GM21381 (cell line): ENCODE measurements around the gene GALNT18.
A peak's percentile ranks its signal among the peaks of the same experiment; 100 is the strongest.

ENCODE experiments used
- ATAC-seq: cut with Tn5 transposase; IDR thresholded peaks from one replicate; pipeline ENCODE4 v1.9.1; 2021; ENCODE audit warnings: mild to moderate bottlenecking, moderate library complexity; ENCODE audit not compliant: unreplicated experiment

Gene GALNT18

GRCh38 chr11:11621573-11622339 lies at the start of gene GALNT18:
GALNT18 (minus strand) TSS chr11:11622005.
- peak; percentile 98 for ATAC-seq

GRCh38 chr11:11670574-11670973 lies 48.8 kb upstream of the GALNT18 start:
- no peak for ATAC-seq

- no peak for ATAC-seq
Measured at GRCh38 chr11:11669233-11669846, 47.5 kb upstream of the GALNT18 start.

- no peak for ATAC-seq
Measured at GRCh38 chr11:11668781-11669180, 47.0 kb upstream of the GALNT18 start.

- ATAC-seq, result no peak
Measured at GRCh38 chr11:11668274-11668673, 46.5 kb upstream of the GALNT18 start.

GRCh38 chr11:11667056-11667455 lies 45.3 kb upstream of the GALNT18 start:
- no peak for ATAC-seq

- ATAC-seq, result no peak
Measured at GRCh38 chr11:11665407-11665806, 43.6 kb upstream of the GALNT18 start.

GRCh38 chr11:11663907-11664306 lies 42.1 kb upstream of the GALNT18 start:
- ATAC-seq, result no peak

- ATAC-seq, result no peak
Measured at GRCh38 chr11:11662578-11662977, 40.8 kb upstream of the GALNT18 start.

- no peak for ATAC-seq
Measured at GRCh38 chr11:11661326-11662040, 39.7 kb upstream of the GALNT18 start.

- no peak for ATAC-seq
Measured at GRCh38 chr11:11660363-11660740, 38.5 kb upstream of the GALNT18 start.

- no peak for ATAC-seq
Measured at GRCh38 chr11:11659567-11660362, 38.0 kb upstream of the GALNT18 start.

GRCh38 chr11:11657218-11657955 lies 35.6 kb upstream of the GALNT18 start:
- no peak for ATAC-seq

GRCh38 chr11:11641581-11641980 lies 19.8 kb upstream of the GALNT18 start:
- no peak for ATAC-seq

GRCh38 chr11:11640996-11641395 lies 19.2 kb upstream of the GALNT18 start:
- no peak for ATAC-seq

GRCh38 chr11:11640152-11640551 lies 18.3 kb upstream of the GALNT18 start:
- no peak for ATAC-seq

- no peak for ATAC-seq
Measured at GRCh38 chr11:11636671-11637070, 14.9 kb upstream of the GALNT18 start.

GRCh38 chr11:11635443-11635842 lies 13.6 kb upstream of the GALNT18 start:
- ATAC-seq, result no peak

- no peak for ATAC-seq
Measured at GRCh38 chr11:11629368-11629767, 7.6 kb upstream of the GALNT18 start.

- no peak for ATAC-seq
Measured at GRCh38 chr11:11628651-11629050, 6.8 kb upstream of the GALNT18 start.
